Measurements from ENCODE around the gene PIF1.
A peak's percentile ranks its signal among the peaks of the same experiment; 100 is the strongest.

PIF1 gene

DNA sequence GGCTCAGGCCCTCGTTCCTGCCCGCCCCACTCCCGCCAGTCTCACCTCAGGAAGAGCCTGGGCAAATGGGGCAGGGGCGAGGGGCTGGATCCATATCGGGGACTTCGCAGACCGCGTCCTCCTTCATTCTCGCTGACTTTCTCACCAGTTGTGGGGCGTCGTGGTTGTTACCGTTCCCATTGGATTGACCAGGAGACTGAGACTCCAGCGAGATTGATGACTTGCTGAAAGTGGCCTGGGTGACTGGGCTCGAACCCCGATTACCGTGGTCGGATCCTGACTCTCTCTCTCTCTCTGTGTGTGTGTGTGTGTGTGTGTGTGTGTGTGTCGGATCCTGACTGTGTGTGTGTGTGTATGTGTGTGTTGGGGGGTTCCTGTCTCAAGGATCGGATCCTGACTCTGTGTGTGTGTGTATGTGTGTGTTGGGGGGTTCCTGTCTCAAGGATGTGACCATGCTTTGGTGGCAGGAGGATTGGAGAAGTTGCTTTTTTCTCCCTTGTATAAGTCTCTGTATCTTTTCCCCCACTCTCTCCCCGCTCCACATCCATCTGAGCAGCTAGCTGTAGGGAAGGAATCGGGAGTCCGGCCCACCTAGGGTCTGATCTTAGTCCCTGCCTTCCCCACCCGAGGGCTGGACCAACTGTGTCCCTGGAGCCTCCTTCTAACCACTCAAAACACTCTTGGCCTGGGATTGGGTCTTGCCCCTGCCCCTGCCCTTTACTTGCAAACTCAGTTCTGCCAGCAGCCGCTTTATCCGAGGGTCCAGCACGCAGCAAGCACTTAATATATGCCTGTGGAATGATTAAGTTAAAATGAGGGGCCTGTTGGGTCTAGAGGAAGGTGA is 16.9 kb upstream of the PIF1 start:
- no peak overlapping the region for H2AFZ ChIP-seq (ENCODE audit: low read depth, low read length)
- peak overlapping the region; percentile 98 for H3K4me2 ChIP-seq (ENCODE audit: low read length)
- TF ChIP-seq, protein P1, sequence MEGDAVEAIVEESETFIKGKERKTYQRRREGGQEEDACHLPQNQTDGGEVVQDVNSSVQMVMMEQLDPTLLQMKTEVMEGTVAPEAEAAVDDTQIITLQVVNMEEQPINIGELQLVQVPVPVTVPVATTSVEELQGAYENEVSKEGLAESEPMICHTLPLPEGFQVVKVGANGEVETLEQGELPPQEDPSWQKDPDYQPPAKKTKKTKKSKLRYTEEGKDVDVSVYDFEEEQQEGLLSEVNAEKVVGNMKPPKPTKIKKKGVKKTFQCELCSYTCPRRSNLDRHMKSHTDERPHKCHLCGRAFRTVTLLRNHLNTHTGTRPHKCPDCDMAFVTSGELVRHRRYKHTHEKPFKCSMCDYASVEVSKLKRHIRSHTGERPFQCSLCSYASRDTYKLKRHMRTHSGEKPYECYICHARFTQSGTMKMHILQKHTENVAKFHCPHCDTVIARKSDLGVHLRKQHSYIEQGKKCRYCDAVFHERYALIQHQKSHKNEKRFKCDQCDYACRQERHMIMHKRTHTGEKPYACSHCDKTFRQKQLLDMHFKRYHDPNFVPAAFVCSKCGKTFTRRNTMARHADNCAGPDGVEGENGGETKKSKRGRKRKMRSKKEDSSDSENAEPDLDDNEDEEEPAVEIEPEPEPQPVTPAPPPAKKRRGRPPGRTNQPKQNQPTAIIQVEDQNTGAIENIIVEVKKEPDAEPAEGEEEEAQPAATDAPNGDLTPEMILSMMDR (IDR thresholded peaks at IDR 0.05; ENCODE audit: low read depth, low read length) = no peak
- no peak for TF ChIP-seq EZH2phosphoT487 (IDR thresholded peaks at IDR 0.05; ENCODE audit: low read depth)
- H3K4me3 ChIP-seq (ENCODE audit: low read length) = peak overlapping the region; percentile 96
- no peaks in the 10 kb centered on the region for H3K27me3 ChIP-seq (ENCODE audit: low read depth, low read length)
- peaks cover 43% of the 10 kb centered on the region for H4K20me1 ChIP-seq (ENCODE audit: insufficient read depth, low read length)
- H3K36me3 ChIP-seq (replicated peaks; ENCODE audit: low read depth, low read length) = peaks cover 20% of the 10 kb centered on the region
- peak overlapping the region; percentile 61 for H3K27ac ChIP-seq (ENCODE audit: low read length)
- peak overlapping the region; percentile 97 for H3K9ac ChIP-seq (ENCODE audit: low read length)
- H3K4me1 ChIP-seq (ENCODE audit: low read length) = peaks cover 48% of the 10 kb centered on the region
- H3K79me2 ChIP-seq (ENCODE audit: low read length) = peaks cover 56% of the 10 kb centered on the region
- no peaks in the 10 kb centered on the region for H3K9me3 ChIP-seq (ENCODE audit: insufficient read depth, low read length)

DNA sequence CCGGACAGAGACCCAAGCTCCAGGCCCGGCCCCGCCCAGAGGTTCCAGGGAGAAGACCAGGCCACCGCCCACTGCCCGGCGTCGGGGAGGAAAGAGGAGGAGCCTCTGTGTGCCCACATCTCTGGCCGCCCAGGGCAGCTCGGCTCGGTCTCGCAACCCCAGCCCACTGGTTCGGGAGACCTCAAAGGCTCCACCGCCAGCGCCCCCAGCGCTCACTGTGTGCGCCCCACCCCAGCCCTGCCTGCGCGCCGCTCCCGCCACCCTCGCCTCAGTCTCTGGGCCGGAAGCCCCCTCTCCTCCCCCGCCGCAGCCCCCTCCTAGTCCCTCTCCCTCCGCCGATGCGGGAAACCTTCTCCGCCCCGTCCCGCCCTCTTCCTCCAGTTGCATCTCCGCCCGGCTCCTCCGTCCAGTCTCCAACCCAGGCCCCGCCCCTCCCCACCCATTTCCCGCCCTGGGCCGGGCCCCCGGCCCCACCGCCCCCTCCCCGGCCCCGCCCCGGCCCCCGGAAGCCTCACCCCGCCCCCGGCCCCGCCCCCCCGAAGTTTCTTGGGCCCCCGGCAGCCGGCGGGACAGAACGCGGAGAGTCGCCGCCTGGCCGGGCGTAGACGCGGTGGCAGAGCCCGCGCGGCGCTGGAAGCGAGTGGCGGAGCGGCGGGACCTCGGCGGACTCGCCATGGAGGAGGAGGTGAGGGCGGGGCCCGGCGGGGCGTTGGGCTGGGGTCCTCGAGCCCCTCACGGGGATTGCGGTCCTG is 16.1 kb upstream of the PIF1 start, which contains the start of gene PLEKHO2:
PLEKHO2 (plus strand) TSS at position 572 of the 752 bp plus-strand sequence; CDS start at position 674, 102 bp downstream.
- Histone ChIP-seq H3K4me1 (ENCODE audit: low read length) (peaks cover 40% of the 10 kb centered on the region), H3K4me2 (ENCODE audit: low read length) (peak within 1 kb of the TSS; percentile 98), H2AFZ (ENCODE audit: low read depth, low read length) (0 out of 2 replicates have a peak within 1 kb of the TSS, but pooled peaks have one; percentile 7), H3K79me2 (ENCODE audit: low read length) (peaks cover 48% of the 10 kb centered on the region), H3K27me3 (ENCODE audit: low read depth, low read length) (no peaks in the 10 kb centered on the region), H3K9me3 (ENCODE audit: insufficient read depth, low read length) (no peaks in the 10 kb centered on the region), H3K36me3 (replicated peaks; ENCODE audit: low read depth, low read length) (peaks cover 13% of the 10 kb centered on the region), H3K4me3 (ENCODE audit: low read length) (peak within 1 kb of the TSS; percentile 96), H3K9ac (ENCODE audit: low read length) (peak within 1 kb of the TSS; percentile 97), H3K27ac (ENCODE audit: low read length) (peak within 1 kb of the TSS; percentile 61), H4K20me1 (ENCODE audit: insufficient read depth, low read length) (peaks cover 35% of the 10 kb centered on the region)
- TF ChIP-seq, protein P1 (IDR thresholded peaks at IDR 0.05; ENCODE audit: low read depth, low read length) = peak; percentile 27; the same call in 1 of the 2 replicates
- no peak for TF ChIP-seq EZH2phosphoT487 (IDR thresholded peaks at IDR 0.05; ENCODE audit: low read depth)

DNA sequence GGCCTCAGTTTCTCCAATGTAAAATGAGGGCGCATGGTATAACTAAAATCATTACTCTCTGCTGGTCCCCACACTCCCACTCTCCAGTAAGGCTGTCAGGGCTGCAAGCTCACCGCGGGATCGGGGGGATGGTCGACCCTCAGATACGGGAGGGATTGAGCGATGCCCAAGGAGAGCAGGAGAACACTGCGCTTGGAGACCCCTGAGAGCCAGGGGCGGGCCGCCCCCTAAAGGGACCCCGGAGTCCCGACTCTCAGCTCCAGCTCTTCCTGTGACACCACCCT is 15.6 kb upstream of the PIF1 start:
- Histone ChIP-seq H4K20me1 (ENCODE audit: insufficient read depth, low read length) (peaks cover 30% of the 10 kb centered on the region), H3K36me3 (replicated peaks; ENCODE audit: low read depth, low read length) (peaks cover 10% of the 10 kb centered on the region), H2AFZ (ENCODE audit: low read depth, low read length) (0 out of 2 replicates have a peak overlapping the region, but pooled peaks have one; percentile 7), H3K4me2 (ENCODE audit: low read length) (peak overlapping the region; percentile 88), H3K27ac (ENCODE audit: low read length) (peak overlapping the region; percentile 39), H3K9ac (ENCODE audit: low read length) (peak overlapping the region; percentile 68), H3K9me3 (ENCODE audit: insufficient read depth, low read length) (no peaks in the 10 kb centered on the region), H3K79me2 (ENCODE audit: low read length) (peaks cover 42% of the 10 kb centered on the region), H3K4me1 (ENCODE audit: low read length) (peaks cover 41% of the 10 kb centered on the region), H3K4me3 (ENCODE audit: low read length) (peak overlapping the region; percentile 77), H3K27me3 (ENCODE audit: low read depth, low read length) (no peaks in the 10 kb centered on the region)
- TF ChIP-seq EZH2phosphoT487 (IDR thresholded peaks at IDR 0.05; ENCODE audit: low read depth) = no peak
- TF ChIP-seq, protein P1 (IDR thresholded peaks at IDR 0.05; ENCODE audit: low read depth, low read length) = no peak

DNA sequence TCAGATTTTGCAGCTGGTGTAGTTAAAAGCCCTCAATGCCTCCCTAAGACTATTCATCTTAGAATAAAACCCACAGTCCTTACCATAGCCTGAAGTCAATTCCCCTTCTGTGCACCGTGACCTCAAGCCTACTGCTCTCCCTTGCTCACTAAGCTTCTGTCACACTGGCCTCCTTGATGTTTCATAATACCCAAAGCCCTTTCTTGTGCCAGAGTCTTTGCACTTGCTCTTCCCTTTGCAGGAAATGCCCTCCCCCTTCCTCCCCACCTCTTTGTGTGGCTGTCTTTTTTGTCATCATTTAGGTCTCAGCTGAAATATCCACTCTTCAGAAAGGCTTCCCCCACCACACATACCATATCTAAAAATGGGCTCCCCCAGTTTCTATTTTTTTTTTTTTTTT is 12.1 kb upstream of the PIF1 start:
- H3K27ac ChIP-seq (ENCODE audit: low read length) = no peak overlapping the region
- H3K4me3 ChIP-seq (ENCODE audit: low read length) = no peak overlapping the region
- H3K4me1 ChIP-seq (ENCODE audit: low read length) = peaks cover 15% of the 10 kb centered on the region
- H3K79me2 ChIP-seq (ENCODE audit: low read length) = peaks cover 7% of the 10 kb centered on the region
- no peaks in the 10 kb centered on the region for H3K36me3 ChIP-seq (replicated peaks; ENCODE audit: low read depth, low read length)
- H3K27me3 ChIP-seq (ENCODE audit: low read depth, low read length) = no peaks in the 10 kb centered on the region
- no peak overlapping the region for H3K9ac ChIP-seq (ENCODE audit: low read length)
- TF ChIP-seq, protein P1 (IDR thresholded peaks at IDR 0.05; ENCODE audit: low read depth, low read length) = no peak
- H2AFZ ChIP-seq (ENCODE audit: low read depth, low read length) = no peak overlapping the region
- no peaks in the 10 kb centered on the region for H3K9me3 ChIP-seq (ENCODE audit: insufficient read depth, low read length)
- no peaks in the 10 kb centered on the region for H4K20me1 ChIP-seq (ENCODE audit: insufficient read depth, low read length)
- H3K4me2 ChIP-seq (ENCODE audit: low read length) = no peak overlapping the region

All from OCI-LY3 (cell line).